B cell (primary cell): ENCODE measurements around the gene PSMG4.

Experiments
- CTCF ChIP-seq: fragments of 200-600 bp; IDR thresholded peaks from one replicate; pipeline ENCODE4 v1.8.0; 2022; ENCODE audit warnings: antibody characterized with exemption, mild to moderate bottlenecking
- EZH2 ChIP-seq: IDR thresholded peaks from 2 replicates; pipeline ENCODE4 v1.6.1; 2012; ENCODE audit warnings: borderline replicate concordance, low read depth, mild to moderate bottlenecking, moderate library complexity, low read length; ENCODE audit not compliant: insufficient read depth, poor library complexity, severe bottlenecking

GRCh38 chr6:3211681-3212080, 47.1 kb upstream of the PSMG4 start:
- TF ChIP-seq EZH2: no peak
- no peak for TF ChIP-seq CTCF
